Lower leg skin (tissue), 3 donors: Measurements from ENCODE around the gene PHACTR2.

Experiments used
- POLR2A ChIP-seq, 2 donors: fragments of 450-650 bp; IDR thresholded peaks; one replicate each; pipeline ENCODE4 v1.6.1; 2016 to 2017; ENCODE audit warnings: antibody characterized with exemption in 2 of 2, mild to moderate bottlenecking in 1 of 2, moderate library complexity in 1 of 2
- TF ChIP-seq, protein P1 (sequence below), 3 donors: fragments of 450-650 bp; IDR thresholded peaks; one replicate each; pipeline ENCODE4 v1.5.1; 2016; ENCODE audit warnings: antibody characterized with exemption in 3 of 3, mild to moderate bottlenecking in 3 of 3, moderate library complexity in 2 of 3

DNA sequence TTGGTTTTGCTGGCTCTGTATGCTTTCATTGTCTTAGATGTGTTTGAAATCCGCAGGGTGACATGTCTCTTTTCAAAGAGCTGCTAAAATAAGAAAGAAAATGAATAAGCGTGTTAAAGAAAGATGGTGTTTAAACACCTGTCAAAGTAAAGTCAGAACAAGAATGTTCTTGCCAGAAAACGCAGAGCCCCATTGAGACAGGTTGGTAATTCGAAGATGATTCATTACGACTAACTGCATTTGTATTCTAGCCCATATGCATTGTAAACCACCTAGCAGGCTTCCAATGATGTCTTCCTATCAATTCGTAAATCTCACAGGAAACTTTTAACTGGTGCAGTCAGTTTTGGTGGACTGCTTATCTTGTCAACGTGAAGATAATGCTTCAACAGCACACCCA is 16.8 kb downstream of the PHACTR2 start:
- TF ChIP-seq POLR2A (IDR thresholded peaks at IDR 0.05), result no peak
- TF ChIP-seq, protein P1, sequence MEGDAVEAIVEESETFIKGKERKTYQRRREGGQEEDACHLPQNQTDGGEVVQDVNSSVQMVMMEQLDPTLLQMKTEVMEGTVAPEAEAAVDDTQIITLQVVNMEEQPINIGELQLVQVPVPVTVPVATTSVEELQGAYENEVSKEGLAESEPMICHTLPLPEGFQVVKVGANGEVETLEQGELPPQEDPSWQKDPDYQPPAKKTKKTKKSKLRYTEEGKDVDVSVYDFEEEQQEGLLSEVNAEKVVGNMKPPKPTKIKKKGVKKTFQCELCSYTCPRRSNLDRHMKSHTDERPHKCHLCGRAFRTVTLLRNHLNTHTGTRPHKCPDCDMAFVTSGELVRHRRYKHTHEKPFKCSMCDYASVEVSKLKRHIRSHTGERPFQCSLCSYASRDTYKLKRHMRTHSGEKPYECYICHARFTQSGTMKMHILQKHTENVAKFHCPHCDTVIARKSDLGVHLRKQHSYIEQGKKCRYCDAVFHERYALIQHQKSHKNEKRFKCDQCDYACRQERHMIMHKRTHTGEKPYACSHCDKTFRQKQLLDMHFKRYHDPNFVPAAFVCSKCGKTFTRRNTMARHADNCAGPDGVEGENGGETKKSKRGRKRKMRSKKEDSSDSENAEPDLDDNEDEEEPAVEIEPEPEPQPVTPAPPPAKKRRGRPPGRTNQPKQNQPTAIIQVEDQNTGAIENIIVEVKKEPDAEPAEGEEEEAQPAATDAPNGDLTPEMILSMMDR (IDR thresholded peaks at IDR 0.05), result no peak
